GM21737 (cell line): ENCODE results near the gene CDY1B.
"Not testable (repeated sequence)": the region's sequence is repeated elsewhere in the genome, so short reads cannot be mapped to it uniquely, and the experiment has no call there.

Experiments
- ATAC-seq: cut with Tn5 transposase; IDR thresholded peaks from one replicate; pipeline ENCODE4 v1.9.1; 2021; ENCODE audit warnings: mild to moderate bottlenecking, moderate library complexity; ENCODE audit not compliant: unreplicated experiment

CDY1B gene

GRCh38 chrY:24047919-24048318, at the start of gene CDY1B:
CDY1B (minus strand) TSS chrY:24048019; CDS start chrY:24047688, 331 bp downstream.
- ATAC-seq: not testable (repeated sequence)

GRCh38 chrY:24049525-24049924, 1.7 kb upstream of the CDY1B start:
- not testable (repeated sequence) for ATAC-seq

GRCh38 chrY:24043209-24043608, 4.6 kb downstream of the CDY1B start:
- not testable (repeated sequence) for ATAC-seq

GRCh38 chrY:24039008-24039718, 8.7 kb downstream of the CDY1B start:
- not testable (repeated sequence) for ATAC-seq

GRCh38 chrY:24026212-24027103, 21.4 kb downstream of the CDY1B start:
- ATAC-seq: not testable (repeated sequence)
